Uterus (tissue), 4 donors: ENCODE measurements around the gene CRIP1. TPM values are rescaled to one million over a fixed set of nuclear protein-coding genes. Genes with fewer than 3 reads are reported as not detected.

Experiments
- DNase-seq, 2 donors: peaks; one replicate each; pipeline ENCODE4 v3.0.0-alpha.2; 2019 to 2020
- H3K27ac ChIP-seq, 2 donors: fragments of 200-600 bp; sonication (generic); 1 replicate in 1 of 2; 2 replicates in 1 of 2; pipeline ENCODE4 v1.5.1; 2016 to 2018
- H3K27me3 ChIP-seq, 2 donors: fragments of 200-600 bp; sonication (generic); one replicate each; pipeline ENCODE4 v1.5.1; 2018 to 2019; ENCODE audit warnings: control low read depth in 1 of 2
- H3K36me3 ChIP-seq, 2 donors: fragments of 200-600 bp; sonication (generic); one replicate each; pipeline ENCODE4 v1.5.1; 2019; ENCODE audit warnings: control low read depth in 1 of 2
- H3K4me1 ChIP-seq, 2 donors: fragments of 200-600 bp; sonication (generic); one replicate each; pipeline ENCODE4 v1.5.1; 2018 to 2019; ENCODE audit warnings: control low read depth in 1 of 2
- H3K4me3 ChIP-seq, 2 donors: fragments of 200-600 bp; sonication (generic); 1 replicate in 1 of 2; 2 replicates in 1 of 2; pipeline ENCODE4 v1.5.1; 2018 to 2019; ENCODE audit warnings: mild to moderate bottlenecking in 1 of 2
- H3K9me3 ChIP-seq, 2 donors: fragments of 200-600 bp; sonication (generic); one replicate each; pipeline ENCODE4 v1.5.1; 2019; ENCODE audit warnings: control low read depth in 1 of 2
- CTCF ChIP-seq, 4 experiments: fragments of 200-600 bp in 2 of 4; fragments of 450-650 bp in 2 of 4; sonication (generic) in 2 of 4; IDR thresholded peaks; one replicate each; pipeline ENCODE4 v1.5.1; 2016 to 2019; ENCODE audit warnings: antibody characterized with exemption in 4 of 4, mild to moderate bottlenecking in 2 of 4, moderate library complexity in 1 of 4
- POLR2A ChIP-seq, 2 donors: fragments of 450-650 bp; IDR thresholded peaks; one replicate each; pipeline ENCODE4 v1.6.1; 2016; ENCODE audit warnings: antibody characterized with exemption in 2 of 2, mild to moderate bottlenecking in 1 of 2, moderate library complexity in 1 of 2
- intact Hi-C: fragments of 100-400 bp; cut with DNase I; formaldehyde crosslinking; loops from one replicate; pipeline ENCODE4 v1.15.1; 2023; ENCODE audit warnings: low total_unique reads
- total RNA-seq, 4 donors: library from RNA; depleted of rRNA in 3 of 4; stranded (reverse); fragments of >200 nt in 3 of 4; gene quantifications; one replicate each; pipeline versions ENCODE4 v1.1.0 to v1.2.4, GENCODE V29; 2014 to 2023
- donor health status: DM: yes; HTN: yes; CAD: no.

The CRIP1 gene
- total RNA-seq, 4 donors from 2014 or later, result 0.51 to 64.7 (median 34.4) TPM

- Histone ChIP-seq H3K4me1 (peaks cover 0 to 55% of the 10 kb centered on the region in 2 donors), H3K27ac (peak overlapping the region in 1 of 2 donors; percentile 90), H3K4me3 (no peak overlapping the region), H3K27me3 (no peaks in the 10 kb centered on the region), H3K36me3 (no peaks in the 10 kb centered on the region), H3K9me3 (no peaks in the 10 kb centered on the region)
- TF ChIP-seq CTCF (IDR thresholded peaks at IDR 0.05) (no peak), POLR2A (IDR thresholded peaks at IDR 0.05) (no peak)
- no peak for DNase-seq
- intact Hi-C loops, result no loop called here
Measured at GRCh38 chr14:105479431-105480158, 7.1 kb upstream of the CRIP1 start.

- H3K27ac ChIP-seq, result peak overlapping the region; percentile 75 to 90
- H3K4me3 ChIP-seq, result no peak overlapping the region
- H3K27me3 ChIP-seq, result no peaks in the 10 kb centered on the region
- no peaks in the 10 kb centered on the region for H3K9me3 ChIP-seq
- TF ChIP-seq POLR2A (IDR thresholded peaks at IDR 0.05) (no peak), CTCF (IDR thresholded peaks at IDR 0.05) (no peak)
- H3K36me3 ChIP-seq, result no peaks in the 10 kb centered on the region
- DNase-seq, result no peak
- intact Hi-C loops, result no loop called here
- H3K4me1 ChIP-seq, result peaks cover 0 to 54% of the 10 kb centered on the region in 2 donors
Measured at GRCh38 chr14:105480199-105480746, 6.4 kb upstream of the CRIP1 start.

- H3K27me3 ChIP-seq, result peaks cover 0 to 2% of the 10 kb centered on the region in 2 donors
- H3K36me3 ChIP-seq, result no peaks in the 10 kb centered on the region
- no peaks in the 10 kb centered on the region for H3K9me3 ChIP-seq
- H3K4me1 ChIP-seq, result peaks cover 0 to 53% of the 10 kb centered on the region in 2 donors
- peak overlapping the region; percentile 75 to 90 for H3K27ac ChIP-seq
- H3K4me3 ChIP-seq, result peak overlapping the region; percentile 22 to 29
- intact Hi-C loops, result no loop called here
- peak; percentile 88 to 94 for DNase-seq
- TF ChIP-seq CTCF (IDR thresholded peaks at IDR 0.05) (peak; percentile 94 to 99 (median 98)), POLR2A (IDR thresholded peaks at IDR 0.05) (peak in 1 of 2 donors; percentile 50)
Measured at GRCh38 chr14:105480807-105481801, 5.6 kb upstream of the CRIP1 start.

- Histone ChIP-seq H3K9me3 (no peaks in the 10 kb centered on the region), H3K27me3 (peaks cover 0 to 5% of the 10 kb centered on the region in 2 donors), H3K27ac (peak overlapping the region; percentile 75 to 90), H3K4me3 (peak overlapping the region; percentile 22 to 29), H3K36me3 (no peaks in the 10 kb centered on the region), H3K4me1 (peaks cover 0 to 54% of the 10 kb centered on the region in 2 donors)
- intact Hi-C loops, result no loop called here
- peak in 1 of 2 donors; percentile 24 for TF ChIP-seq POLR2A (IDR thresholded peaks at IDR 0.05)
- TF ChIP-seq CTCF (IDR thresholded peaks at IDR 0.05), result peak in 1 of 4 experiments; percentile 25
- peak; percentile 94 for DNase-seq
Measured at GRCh38 chr14:105481886-105482457, 4.7 kb upstream of the CRIP1 start.
